RWPE2 (cell line): ENCODE results near the gene SNX9.
"Not testable (repeated sequence)": the region's sequence is repeated elsewhere in the genome, so short reads cannot be mapped to it uniquely, and the experiment has no call there.

Source experiments
- ATAC-seq: fragments of 200-7000 bp; cut with Tn5 transposase; 3 replicates; pipeline ENCODE4 v1.9.1; 2021; ENCODE audit warnings: low read depth
- DNase-seq: peaks from one replicate; pipeline ENCODE4 v3.0.0-alpha.2; 2020; ENCODE audit warnings: low spot score
- H3K27ac ChIP-seq: fragments of 450-650 bp; 2 replicates; pipeline ENCODE4 v1.5.1; 2017; ENCODE audit warnings: mild to moderate bottlenecking; ENCODE audit not compliant: poor library complexity, severe bottlenecking
- H3K27me3 ChIP-seq: fragments of 250-450 bp; sonication (Bioruptor Pico); 2 replicates; pipeline ENCODE4 v1.5.1; 2021; ENCODE audit warnings: mild to moderate bottlenecking, moderate library complexity; ENCODE audit not compliant: insufficient read depth, poor library complexity, severe bottlenecking
- H3K36me3 ChIP-seq: fragments of 250-450 bp; sonication (Bioruptor Pico); 2 replicates; pipeline ENCODE4 v1.5.1; 2020; ENCODE audit warnings: low read depth, mild to moderate bottlenecking, moderate library complexity
- H3K4me1 ChIP-seq: fragments of 250-450 bp; sonication (Bioruptor Pico); 2 replicates; pipeline ENCODE4 v1.5.1; 2021; ENCODE audit warnings: mild to moderate bottlenecking, moderate library complexity; ENCODE audit not compliant: insufficient read depth, poor library complexity, severe bottlenecking
- H3K4me3 ChIP-seq: fragments of 250-450 bp; sonication (Bioruptor Pico); 2 replicates; pipeline ENCODE4 v1.5.1; 2021; ENCODE audit warnings: mild to moderate bottlenecking, moderate library complexity; ENCODE audit not compliant: severe bottlenecking
- H3K9me3 ChIP-seq: fragments of 250-450 bp; sonication (Bioruptor Pico); 2 replicates; pipeline ENCODE4 v1.5.1; 2021; ENCODE audit warnings: mild to moderate bottlenecking, moderate library complexity; ENCODE audit not compliant: severe bottlenecking
- TF ChIP-seq, protein P1 (sequence below): fragments of 450-650 bp; IDR thresholded peaks from one replicate; pipeline ENCODE4 v1.5.1; 2017; ENCODE audit warnings: mild to moderate bottlenecking, moderate library complexity; ENCODE audit not compliant: poor library complexity, severe bottlenecking

The SNX9 gene

DNA sequence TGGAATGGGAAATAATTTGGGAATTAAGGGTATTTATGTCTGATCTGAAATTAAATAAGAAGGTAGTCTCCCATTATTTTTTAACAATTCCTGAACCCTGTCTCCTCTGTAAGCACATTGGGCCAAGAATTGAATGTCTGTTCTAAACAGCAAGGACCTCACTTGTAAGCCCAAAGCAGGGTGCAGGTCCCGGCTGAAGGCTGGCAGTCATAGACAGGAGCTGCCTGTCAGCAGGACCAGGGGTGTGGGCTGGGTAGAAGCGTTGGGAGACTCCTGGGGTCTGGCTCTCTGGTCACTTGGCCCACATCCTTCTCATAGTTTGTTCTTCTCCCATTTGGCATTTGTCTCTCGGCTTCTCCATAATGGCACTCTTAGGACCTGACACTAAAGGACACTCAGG is 75.6 kb downstream of the SNX9 start:
- no peak overlapping the region for H3K27ac ChIP-seq
- no peak overlapping the region for H3K4me3 ChIP-seq
- DNase-seq, result no peak
- no peak for ATAC-seq
- H3K4me1 ChIP-seq, result no peaks in the 10 kb centered on the region
- no peaks in the 10 kb centered on the region for H3K27me3 ChIP-seq
- H3K36me3 ChIP-seq, result peaks cover 61% of the 10 kb centered on the region
- H3K9me3 ChIP-seq, result no peaks in the 10 kb centered on the region
- TF ChIP-seq, protein P1, sequence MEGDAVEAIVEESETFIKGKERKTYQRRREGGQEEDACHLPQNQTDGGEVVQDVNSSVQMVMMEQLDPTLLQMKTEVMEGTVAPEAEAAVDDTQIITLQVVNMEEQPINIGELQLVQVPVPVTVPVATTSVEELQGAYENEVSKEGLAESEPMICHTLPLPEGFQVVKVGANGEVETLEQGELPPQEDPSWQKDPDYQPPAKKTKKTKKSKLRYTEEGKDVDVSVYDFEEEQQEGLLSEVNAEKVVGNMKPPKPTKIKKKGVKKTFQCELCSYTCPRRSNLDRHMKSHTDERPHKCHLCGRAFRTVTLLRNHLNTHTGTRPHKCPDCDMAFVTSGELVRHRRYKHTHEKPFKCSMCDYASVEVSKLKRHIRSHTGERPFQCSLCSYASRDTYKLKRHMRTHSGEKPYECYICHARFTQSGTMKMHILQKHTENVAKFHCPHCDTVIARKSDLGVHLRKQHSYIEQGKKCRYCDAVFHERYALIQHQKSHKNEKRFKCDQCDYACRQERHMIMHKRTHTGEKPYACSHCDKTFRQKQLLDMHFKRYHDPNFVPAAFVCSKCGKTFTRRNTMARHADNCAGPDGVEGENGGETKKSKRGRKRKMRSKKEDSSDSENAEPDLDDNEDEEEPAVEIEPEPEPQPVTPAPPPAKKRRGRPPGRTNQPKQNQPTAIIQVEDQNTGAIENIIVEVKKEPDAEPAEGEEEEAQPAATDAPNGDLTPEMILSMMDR, result no peak

DNA sequence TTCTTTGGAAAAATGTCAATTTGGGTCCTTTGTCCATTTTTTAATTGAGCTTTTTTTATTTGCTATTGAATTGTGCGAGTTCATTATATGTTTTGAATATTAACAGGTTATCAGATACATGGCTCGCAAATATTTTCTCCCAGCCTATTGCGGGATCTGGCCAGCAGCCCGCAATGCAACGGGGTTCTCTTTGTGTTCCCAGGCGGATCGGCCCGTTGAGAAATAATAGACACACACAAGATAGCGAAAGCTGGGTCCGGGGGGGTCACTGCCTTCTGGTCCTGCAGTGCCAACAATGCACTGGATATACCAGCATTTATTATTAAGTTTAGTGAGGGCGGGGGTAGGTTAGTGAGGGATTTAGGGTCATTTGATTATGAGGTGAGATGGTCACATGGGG is 77.2 kb downstream of the SNX9 start:
- not testable (repeated sequence) for H3K27ac ChIP-seq, DNase-seq, ATAC-seq, H3K9me3 ChIP-seq, H3K27me3 ChIP-seq, H3K4me3 ChIP-seq, H3K4me1 ChIP-seq
- H3K36me3 ChIP-seq, result peaks cover 62% of the 10 kb centered on the region

DNA sequence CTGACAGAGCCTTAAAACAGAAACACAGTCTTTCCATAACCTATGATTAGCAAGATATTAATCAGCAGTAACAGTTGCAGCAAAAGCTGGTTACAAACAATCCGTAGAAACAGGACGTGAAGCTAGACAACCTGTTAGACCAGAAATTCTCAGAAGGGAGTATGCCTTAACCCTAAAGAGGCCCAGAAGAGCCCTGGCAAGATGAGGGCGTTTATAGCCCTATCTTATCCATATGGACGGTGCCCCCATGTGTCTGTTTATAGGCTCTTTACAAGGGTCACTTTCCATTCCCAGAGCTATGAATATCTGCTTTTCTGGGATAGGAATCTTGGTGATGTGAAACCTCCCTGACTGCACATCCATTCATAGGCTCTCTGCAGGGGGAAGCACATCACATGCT is 77.7 kb downstream of the SNX9 start:
- not testable (repeated sequence) for H3K9me3 ChIP-seq, H3K27ac ChIP-seq, H3K4me3 ChIP-seq, DNase-seq, ATAC-seq, H3K27me3 ChIP-seq, H3K4me1 ChIP-seq
- H3K36me3 ChIP-seq, result peaks cover 64% of the 10 kb centered on the region

DNA sequence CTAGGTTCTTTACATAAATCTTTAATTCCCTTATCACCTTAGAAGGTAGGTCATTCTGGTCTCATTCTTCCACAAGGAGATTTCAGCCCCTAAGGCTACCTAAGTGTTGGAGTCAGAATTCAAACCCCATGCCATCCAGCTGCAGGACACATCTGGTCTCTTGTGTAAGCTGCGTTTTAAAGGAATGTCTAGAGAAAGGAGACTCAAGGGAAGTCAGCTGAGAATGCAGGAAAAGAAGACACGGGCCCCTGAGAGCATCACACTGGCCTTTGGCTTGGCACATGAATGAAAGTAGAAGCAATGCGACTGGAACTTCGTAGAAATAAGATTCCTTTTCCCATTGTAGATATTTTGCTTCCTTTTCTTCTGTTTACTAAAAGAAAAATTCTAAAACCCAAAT is 82.0 kb downstream of the SNX9 start:
- TF ChIP-seq, protein P1, result no peak
- H3K27ac ChIP-seq, result no peak overlapping the region
- peaks cover 75% of the 10 kb centered on the region for H3K36me3 ChIP-seq

DNA sequence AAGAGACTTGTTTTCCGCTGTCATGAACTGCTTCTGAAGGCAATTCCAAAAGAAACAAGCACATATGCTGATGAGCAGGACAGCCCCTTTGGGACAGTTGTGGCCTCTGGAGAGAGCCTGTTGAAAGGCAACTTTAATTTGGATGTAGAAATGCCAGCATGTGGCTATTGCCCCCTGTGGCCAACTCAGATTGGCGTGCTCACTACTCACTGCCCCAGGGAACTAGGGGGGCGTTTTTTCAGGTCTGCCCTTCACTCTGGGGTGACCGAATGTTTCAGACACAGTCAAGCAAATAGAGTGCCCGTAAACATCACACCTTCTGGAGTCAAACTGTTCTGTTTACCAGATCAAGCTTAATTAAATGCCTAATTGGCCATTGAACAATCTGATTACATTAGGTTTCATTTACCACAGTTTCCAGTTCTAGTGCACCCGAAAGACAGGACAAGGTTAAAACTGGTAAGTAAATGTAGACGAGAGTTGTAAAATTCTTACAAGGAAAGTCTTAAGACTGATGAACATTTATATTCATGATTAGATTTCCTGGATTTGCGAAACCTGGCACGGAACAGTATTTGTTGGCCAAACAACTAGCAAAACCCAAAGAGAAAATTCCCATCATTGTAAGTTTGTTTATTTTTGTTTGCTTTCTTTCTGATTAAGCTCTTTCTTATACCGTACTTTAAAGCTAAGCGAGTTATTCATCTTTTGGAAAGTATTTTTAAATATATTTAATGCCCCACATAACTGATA is 82.7 kb downstream of the SNX9 start:
- Histone ChIP-seq H3K36me3 (peaks cover 78% of the 10 kb centered on the region), H3K27me3 (no peaks in the 10 kb centered on the region), H3K4me3 (no peak overlapping the region), H3K4me1 (no peaks in the 10 kb centered on the region), H3K27ac (no peak overlapping the region), H3K9me3 (no peaks in the 10 kb centered on the region)
- ATAC-seq, result no peak
- TF ChIP-seq, protein P1, result no peak
- no peak for DNase-seq

More for the DNA sequence above, 82.0 kb downstream of the SNX9 start:
- Histone ChIP-seq H3K4me1 (no peaks in the 10 kb centered on the region), H3K4me3 (no peak overlapping the region), H3K27me3 (no peaks in the 10 kb centered on the region), H3K9me3 (no peaks in the 10 kb centered on the region)
- DNase-seq (no peak), ATAC-seq (no peak)

DNA sequence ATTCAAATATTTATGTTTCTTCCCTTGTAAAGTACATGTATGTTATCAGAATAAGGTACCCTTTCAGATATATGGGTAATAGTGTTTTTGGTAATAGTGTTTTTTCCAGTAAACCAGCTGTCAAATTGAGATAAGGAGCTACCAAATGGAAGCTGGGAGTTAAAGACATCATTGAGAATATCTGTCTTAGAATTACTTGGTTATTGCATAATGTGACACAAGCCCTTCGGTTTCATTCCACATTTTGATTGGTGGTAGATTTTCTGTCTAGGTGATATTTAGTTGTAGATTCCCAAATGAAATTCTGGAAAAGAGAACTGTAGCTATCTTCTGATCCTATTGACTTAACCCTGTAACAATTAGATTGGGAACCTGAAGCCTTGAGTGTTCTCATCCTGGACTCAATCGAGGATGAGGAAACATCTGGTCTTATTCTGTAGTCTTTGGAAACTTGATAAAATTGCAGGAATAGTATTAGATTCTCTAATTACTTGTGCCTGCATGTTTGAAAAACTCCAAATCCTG is 83.6 kb downstream of the SNX9 start:
- no peak overlapping the region for H3K27ac ChIP-seq
- no peaks in the 10 kb centered on the region for H3K9me3 ChIP-seq
- ATAC-seq (no peak), DNase-seq (no peak)
- H3K4me1 ChIP-seq, result no peaks in the 10 kb centered on the region
- TF ChIP-seq, protein P1, result no peak
- peaks cover 86% of the 10 kb centered on the region for H3K36me3 ChIP-seq
- no peaks in the 10 kb centered on the region for H3K27me3 ChIP-seq
- H3K4me3 ChIP-seq, result no peak overlapping the region
